GM12874 (cell line): Measurements from ENCODE around the gene PAX7.

Experiments
- CTCF ChIP-seq: IDR thresholded peaks from 2 replicates; pipeline ENCODE4 v1.5.1; 2011; ENCODE audit warnings: low read depth, mild to moderate bottlenecking, control low read depth, low read length, moderate library complexity; ENCODE audit not compliant: insufficient read depth

PAX7 gene

DNA sequence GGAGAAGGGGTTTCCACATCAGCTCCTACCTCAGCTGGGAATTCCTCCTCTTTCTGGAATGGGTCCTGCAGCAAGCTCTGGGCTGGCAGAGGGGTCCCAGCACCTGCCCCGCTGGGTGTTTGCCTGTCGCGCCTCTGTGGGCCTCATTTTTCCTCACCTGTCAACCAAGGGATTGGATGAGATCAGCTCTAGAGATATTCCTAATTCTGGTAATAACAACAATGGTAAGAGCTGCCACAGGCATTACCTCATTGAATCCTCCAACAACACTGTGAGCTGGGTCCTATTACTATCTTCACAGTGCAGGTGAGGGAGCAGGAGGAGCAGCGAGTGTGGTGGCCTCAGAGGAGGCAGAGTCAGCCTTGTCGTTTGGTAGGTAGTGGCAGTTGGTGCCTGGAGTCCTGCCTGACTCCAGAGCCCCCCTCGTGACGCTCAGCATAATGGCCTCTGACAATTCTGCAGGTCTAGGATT, 23.3 kb upstream of the PAX7 start:
- no peak for TF ChIP-seq CTCF

- no peak for TF ChIP-seq CTCF
Measured at GRCh38 chr1:18608534-18608933, 22.1 kb upstream of the PAX7 start.

DNA sequence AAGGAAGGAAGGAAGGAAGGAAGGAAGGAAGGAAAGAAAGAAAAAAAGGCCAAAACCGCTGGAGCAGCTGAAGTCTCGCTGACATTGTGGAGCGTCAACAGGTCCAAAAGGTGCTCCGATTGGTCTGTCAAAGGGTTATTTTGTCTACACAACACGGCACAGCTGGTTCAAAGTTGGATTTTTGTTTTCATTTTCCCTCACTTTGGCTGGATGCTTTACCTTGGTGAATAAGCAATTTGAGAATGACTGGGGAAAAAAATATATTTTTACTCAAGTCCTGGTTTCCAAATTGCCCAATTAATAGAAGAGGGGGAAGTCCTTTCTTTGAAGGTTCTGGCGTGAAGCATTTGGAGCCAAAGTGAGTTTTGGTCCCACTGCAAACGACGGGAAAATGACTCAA, 19.3 kb upstream of the PAX7 start:
- TF ChIP-seq CTCF: no peak

- TF ChIP-seq CTCF: no peak
Measured at GRCh38 chr1:18612073-18612472, 18.6 kb upstream of the PAX7 start.

GRCh38 chr1:18614069-18614735, 16.4 kb upstream of the PAX7 start:
- no peak for TF ChIP-seq CTCF

GRCh38 chr1:18618546-18619466, 11.8 kb upstream of the PAX7 start:
- TF ChIP-seq CTCF: no peak

- no peak for TF ChIP-seq CTCF
Measured at GRCh38 chr1:18619467-18619835, 11.2 kb upstream of the PAX7 start.
